ENCODE data around the gene PHF13.

GRCh38 chr1:6585081-6585722, 28.3 kb upstream of the PHF13 start:
- TF ChIP-seq CTCF (conservative IDR thresholded peaks at IDR 0.05; ENCODE audit: low read depth, low read length), result no peak
- no peak for TF ChIP-seq EZH2 (IDR thresholded peaks at IDR 0.05; ENCODE audit: borderline replicate concordance, low read depth, low read length, poor library complexity, severe bottlenecking)

Data from A673 (cell line).